TTC549 (cell line): ENCODE results near the gene KIF21A.
"Not testable (repeated sequence)": the region's sequence is repeated elsewhere in the genome, so short reads cannot be mapped to it uniquely, and the experiment has no call there.

Experiments
- FAIRE-seq: peaks from 2 replicates; lab custom pipeline; 2012; peaks lifted over from hg19 to GRCh38; lab: Jason Lieb, UNC

The KIF21A gene, protein sequence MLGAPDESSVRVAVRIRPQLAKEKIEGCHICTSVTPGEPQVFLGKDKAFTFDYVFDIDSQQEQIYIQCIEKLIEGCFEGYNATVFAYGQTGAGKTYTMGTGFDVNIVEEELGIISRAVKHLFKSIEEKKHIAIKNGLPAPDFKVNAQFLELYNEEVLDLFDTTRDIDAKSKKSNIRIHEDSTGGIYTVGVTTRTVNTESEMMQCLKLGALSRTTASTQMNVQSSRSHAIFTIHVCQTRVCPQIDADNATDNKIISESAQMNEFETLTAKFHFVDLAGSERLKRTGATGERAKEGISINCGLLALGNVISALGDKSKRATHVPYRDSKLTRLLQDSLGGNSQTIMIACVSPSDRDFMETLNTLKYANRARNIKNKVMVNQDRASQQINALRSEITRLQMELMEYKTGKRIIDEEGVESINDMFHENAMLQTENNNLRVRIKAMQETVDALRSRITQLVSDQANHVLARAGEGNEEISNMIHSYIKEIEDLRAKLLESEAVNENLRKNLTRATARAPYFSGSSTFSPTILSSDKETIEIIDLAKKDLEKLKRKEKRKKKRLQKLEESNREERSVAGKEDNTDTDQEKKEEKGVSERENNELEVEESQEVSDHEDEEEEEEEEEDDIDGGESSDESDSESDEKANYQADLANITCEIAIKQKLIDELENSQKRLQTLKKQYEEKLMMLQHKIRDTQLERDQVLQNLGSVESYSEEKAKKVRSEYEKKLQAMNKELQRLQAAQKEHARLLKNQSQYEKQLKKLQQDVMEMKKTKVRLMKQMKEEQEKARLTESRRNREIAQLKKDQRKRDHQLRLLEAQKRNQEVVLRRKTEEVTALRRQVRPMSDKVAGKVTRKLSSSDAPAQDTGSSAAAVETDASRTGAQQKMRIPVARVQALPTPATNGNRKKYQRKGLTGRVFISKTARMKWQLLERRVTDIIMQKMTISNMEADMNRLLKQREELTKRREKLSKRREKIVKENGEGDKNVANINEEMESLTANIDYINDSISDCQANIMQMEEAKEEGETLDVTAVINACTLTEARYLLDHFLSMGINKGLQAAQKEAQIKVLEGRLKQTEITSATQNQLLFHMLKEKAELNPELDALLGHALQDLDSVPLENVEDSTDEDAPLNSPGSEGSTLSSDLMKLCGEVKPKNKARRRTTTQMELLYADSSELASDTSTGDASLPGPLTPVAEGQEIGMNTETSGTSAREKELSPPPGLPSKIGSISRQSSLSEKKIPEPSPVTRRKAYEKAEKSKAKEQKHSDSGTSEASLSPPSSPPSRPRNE (N-terminal part only)

DNA sequence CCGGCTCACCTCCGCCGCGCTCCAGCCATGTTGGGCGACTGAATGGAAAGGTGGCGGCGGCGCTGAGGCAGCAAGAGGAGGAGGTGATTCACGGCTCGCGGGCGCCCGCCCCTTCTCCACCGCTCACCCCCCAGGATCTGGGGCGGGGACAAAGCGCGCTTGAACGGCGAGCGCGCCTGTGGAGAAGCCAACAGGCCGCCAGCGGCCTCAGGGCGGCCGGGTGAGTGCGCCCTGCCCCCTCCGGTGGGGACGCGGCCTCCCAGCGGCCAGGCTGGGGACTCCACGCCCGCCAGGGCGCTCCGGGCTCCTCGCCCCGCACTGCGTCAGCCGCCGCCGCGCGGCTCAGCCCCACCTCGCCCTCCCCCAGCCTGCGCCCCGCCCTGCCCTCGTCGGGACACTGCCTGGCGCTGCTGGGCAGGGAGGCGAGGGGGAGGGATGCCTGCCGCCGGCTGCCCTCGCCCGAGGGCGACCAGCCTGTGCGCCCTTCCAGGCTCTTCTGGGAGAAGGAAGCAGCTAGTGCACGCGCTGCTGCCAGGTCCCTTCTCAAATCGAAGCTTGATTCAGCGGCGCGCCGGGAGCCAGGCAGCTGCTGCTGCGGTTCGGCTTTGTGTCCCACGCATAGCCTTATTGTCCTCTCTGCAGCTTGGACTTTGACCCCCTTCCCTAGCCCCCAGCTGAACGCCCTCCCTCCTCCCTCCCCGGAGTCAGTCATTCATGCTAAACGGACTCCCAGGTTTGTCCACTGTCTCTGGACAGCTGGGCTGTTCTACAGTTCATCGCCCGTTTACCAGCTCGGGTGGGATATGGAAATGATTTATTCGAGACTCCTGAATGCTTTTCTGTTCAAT is at the start of gene KIF21A:
Gene KIF21A, minus strand, starts transcription at position 40 of the 848 bp plus-strand sequence. CDS start 150 bp downstream, outside the sequence.
- no peak for FAIRE-seq

DNA sequence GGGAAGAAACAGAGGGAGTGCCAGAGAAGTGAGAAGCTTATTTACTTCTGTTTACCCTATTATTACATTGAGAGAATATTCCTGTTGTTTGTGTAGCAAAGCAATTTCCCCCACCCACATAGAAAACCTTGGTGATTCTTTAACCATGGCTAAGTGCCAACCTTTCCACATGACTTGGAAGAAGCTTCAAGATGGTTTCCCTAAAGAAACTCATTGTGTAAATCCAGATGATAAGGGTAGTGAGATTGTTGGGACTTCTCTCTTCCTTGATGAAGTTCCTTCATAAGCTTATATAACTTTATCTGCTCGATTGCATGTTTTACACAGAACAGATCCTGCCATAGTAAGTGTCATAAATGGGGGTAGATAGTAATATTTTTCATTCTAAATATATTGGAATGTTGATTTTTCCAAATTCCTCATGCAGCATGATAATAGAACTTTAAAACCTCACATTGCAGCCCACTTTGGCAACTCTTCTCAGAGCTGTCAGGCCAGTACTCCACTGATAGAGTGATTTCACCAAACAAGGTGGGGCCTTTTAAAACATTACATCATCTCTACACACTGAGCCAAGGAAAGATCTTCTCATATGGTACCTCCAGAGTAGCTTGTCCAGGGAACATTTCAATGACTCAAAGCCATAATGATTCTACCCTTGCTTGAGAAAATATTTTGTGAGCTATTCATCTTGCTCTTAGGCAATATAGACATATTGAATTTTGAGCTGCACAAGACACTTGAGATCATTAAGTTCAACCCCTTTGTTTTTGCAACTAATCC is 47.8 kb upstream of the KIF21A start:
- no peak for FAIRE-seq

DNA sequence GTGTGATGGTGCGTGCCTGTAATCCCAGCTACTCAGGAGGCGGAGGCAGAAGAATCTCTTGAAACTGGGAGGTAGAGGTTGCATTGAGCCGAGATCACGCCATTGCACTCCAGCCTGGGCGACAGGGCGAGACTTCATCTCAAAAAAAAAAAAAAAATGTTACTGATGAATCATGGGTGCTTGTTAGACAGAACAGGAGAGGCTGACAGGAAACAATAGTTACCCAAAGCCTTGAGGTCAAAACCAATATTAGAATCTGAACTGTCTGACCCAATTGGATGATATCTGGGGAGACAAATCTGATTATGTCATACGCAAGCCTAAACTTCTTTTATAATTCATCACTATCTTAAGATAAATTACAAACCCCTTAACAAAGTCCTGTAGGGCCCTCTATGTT is 40.7 kb upstream of the KIF21A start:
- no peak for FAIRE-seq

DNA sequence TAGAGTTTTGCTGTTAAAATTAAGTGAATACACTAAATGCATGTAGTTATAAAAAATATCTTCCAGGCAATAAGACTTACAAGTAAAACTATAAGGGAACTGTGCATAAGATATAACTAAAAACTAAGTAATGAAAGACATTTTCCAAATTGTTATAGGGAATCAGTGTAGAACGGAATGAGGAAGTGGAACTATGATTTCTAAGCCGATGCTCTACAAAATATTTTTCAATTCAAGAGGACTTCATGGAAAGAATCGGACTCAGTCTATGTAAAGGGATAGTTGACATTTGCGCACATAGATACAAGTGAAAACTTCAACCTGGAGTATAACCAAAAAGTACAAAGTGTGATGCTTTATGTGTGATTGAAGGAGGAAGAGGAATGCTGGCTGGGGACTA is 40.1 kb upstream of the KIF21A start:
- FAIRE-seq: no peak

DNA sequence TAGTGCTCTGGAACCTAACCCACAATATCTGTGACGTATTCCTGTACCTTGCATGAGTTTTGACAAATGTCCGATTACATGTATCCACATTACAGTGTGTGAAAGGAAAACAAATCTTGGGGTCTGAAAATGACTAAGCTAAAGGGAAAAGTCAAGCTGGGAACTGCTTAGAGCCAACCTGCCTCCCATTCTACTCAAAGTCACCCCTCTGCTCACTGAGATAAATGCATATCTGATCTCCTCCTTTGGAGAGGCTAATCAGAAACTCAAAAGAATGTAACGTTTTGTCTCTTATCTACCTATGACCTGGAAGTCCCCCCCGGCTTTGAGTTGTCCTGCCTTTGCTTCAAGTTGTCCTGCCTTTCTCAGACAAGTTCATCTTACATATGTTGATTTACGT is 34.0 kb upstream of the KIF21A start:
- FAIRE-seq: no peak

DNA sequence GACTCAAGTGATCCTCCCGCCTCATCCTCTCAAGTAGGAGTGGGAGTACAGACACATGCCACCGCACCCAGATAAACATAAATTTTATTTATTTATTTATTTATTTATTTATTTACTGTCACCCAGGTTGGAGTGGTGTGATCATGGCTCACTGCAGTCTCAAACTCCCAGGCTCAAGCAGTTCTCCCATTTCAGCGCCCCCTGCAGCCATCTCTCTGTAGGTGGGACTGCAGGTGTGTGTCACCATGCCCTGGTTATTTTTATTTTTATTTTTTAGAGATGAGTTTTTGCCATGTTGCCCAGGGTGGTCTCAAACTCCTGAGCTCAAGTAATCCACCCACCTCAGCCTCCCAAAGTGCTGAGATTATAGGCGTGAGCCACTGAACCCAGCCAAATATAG is 33.2 kb upstream of the KIF21A start:
- FAIRE-seq: no peak

DNA sequence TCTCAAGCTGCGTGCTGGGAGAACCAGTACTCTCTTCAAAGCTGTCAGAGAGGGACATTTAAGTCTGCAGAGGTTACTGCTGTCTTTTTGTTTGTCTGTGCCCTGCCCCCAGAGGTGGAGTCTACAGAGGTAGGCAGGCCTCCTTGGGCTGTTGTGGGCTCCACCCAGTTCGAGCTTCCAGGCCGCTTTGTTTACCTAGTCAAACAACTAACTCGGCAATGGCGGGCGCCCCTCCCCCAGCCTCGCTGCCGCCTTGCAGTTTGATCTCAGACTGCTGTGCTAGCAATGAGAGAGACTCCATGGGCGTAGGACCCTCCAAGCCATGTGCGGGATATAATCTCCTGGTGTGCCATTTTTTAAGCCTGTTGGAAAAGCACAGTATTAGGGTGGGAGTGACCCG is 32.2 kb upstream of the KIF21A start:
- not testable (repeated sequence) for FAIRE-seq

DNA sequence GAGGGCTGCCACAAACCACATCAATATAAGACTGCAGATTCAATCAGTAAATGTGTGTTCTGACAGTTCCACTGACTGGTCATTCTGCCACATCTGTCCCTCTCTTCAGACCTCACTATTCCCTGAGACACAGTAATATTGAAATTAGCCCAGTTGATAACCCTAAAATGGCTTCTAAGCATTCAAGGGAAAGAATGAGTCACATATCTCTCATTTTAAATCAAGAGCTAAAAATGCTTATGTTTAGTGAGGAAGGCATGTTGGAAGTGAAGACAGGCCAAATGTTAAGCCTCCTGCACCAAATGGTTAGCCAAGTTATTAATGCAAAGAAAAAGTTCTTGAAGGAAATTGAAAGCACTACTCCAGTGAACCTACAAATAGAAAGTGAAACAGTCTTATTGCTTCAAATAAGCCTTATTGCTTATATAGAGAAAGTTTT is 24.5 kb upstream of the KIF21A start:
- no peak for FAIRE-seq

DNA sequence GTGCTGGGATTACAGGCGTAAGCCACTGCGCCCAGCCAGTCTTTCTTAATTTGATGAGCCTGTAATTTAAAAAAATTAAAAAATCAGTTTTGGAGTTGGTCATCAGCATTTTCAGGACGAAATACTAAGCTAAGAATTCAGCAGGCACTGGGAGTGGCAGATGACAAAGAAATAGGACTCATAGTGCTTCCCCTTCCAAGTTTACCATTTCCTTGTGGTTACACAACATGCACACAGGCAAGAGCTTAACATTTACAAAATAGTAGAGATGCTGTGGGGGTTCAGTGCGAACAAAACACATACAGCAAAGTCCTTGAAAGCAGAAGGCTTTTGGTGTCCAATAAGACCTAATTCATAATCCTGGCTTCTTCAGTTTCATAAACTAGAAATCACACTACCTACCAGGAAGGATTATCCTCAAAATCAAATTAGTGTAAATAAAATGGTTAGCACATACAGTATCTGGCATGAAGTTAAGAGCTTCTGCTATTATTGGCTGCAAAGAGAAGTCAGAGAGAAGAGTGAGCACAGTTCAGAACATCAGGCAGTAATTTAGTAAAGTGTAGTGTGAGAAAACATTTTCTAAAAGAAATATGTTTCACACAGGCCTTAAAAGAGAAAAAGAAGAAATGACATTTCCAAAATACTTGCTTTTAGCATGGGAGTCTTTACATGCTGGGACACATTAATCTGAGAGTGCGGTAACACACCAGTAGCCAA is 22.2 kb upstream of the KIF21A start:
- FAIRE-seq: no peak

DNA sequence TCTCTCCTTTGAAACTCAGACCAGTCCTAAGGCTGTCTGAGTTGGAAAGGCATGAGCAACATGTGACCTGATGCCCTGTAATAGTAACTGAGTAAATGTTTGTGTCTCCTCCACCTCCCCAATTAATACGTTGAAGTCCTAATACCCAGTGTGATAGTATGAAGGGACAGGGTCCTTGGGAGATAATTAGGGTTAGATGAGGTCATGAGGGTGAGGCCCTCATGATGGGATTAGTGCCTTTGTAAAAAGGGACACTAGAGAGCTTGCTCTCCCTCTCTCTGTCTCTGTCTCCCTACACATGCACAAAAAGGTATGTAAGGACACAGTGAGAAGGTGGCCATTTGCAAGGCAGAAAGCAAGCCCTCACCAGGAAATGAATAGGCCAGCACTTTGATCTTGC is 18.1 kb upstream of the KIF21A start:
- no peak for FAIRE-seq

DNA sequence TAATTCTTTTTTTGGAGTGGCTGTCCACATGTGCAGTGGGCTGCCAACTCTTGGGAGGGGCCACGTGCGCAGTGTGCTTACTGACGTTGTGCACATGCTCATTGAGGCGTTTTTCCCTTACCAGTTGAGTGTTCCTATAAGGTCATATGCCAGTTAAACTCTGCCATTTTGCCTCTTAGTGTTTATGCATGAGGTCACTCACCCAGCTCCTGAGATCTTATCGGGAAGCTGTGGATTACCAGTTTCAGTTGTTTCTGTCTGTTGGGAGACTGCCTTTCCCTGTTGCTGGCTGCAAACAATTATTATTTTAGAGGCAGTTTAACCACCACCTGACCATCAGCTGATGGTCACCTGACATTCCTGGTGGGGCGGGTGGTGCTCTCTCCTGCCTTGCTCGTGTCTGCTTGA is 16.1 kb upstream of the KIF21A start:
- FAIRE-seq: no peak

DNA sequence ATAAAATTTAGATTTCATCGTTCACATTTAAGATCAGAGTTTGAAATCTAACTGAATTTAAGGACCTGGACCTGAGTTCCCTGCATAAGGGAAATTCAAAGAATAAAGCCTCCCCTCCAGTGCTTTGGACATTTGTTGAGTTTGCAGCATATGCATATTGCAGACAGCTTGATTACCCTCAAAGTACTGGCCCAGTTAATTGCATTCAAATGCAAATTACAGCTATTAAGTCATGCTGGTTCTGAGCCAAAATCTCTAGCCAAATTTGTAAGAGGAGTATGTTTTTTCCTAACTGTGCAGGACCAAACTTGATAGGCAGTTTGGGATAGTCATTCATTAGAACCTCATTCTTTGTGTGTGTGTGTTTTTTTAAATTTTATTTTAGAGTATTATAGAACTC is 9.1 kb upstream of the KIF21A start:
- FAIRE-seq: no peak

DNA sequence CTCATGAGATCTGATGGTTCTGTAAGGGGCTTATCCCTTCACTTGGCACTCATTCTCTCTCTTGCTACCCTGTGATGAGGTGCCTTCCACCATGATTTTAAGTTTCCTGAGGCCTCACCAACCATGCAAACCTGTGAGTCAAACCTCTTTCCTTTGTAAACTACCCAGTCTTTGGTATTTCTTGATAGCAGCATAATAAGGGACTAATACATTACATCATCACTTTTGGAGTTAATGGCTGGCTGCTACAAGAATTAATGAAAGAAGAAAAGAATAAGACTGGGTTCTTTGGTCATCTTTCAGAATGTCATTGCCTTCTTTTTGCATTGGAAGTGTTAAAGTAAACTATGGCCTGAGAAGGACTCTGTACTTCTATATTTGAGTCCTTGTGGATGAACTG is 5.1 kb upstream of the KIF21A start:
- FAIRE-seq: no peak

DNA sequence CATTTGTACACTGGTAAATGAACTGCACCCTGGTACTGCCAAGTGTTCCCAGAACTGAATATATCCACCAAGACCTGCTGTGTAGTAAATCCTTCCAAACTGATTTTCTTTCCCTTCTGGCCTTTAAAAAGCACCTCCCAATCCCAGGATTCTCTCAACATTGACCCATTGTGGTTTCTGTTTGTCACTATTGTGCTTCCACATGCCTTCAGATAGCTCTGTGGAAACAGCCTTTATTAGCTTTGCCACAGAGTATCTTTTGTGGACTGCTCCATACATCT is 949 bp upstream of the KIF21A start:
- FAIRE-seq: no peak

DNA sequence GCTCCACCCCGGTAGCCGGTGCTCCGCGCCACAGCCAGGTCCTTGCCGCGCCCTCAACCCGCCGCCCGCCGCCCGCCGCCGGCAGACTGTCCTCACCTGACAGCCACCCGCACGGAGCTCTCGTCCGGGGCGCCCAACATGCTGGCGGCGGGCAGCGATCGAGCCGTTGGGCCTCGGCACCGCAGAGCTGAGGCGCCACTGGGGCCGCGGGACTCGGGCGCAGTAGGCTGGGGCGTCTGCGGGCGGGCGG is 164 bp downstream of the KIF21A start:
- FAIRE-seq: no peak

DNA sequence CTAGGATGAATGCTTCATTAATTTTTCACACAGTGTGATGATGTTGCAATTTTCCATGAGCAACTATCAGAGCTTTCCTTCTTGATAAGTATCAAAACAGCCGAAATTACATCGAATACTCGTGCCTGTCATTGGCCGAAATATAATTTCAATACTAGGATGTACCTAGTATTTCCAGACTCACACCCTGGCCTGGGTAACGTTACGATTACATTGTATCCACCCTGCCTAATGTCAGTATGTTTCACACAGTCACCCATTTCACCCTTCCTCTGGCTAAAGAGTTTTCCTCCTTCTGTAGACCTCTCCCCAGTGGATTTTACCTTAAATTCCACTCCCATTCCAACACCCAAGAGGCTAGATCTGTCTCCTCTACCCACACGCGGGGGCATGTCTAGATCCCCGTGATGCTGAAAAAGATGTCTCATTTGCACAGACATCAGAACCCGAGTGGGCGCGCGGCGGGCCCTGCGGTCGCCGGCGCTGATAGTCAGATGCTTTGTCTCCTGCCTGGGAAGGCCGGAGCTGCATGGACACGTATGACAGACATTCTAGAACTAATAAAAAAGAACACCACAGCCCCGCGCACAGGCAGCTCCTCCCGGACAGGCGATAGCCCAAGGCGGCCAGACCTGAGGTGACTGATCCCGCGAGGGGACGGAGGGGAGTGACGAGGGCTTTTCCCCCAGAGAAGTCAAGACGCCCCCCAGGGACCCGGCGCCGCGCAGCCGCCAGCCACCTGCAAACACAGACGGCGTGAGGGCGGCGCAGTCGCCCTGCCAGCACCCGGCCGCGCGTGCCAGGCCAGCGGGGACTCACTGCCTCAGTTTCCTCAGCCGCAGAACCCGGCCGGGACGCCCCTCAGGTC is 723 bp downstream of the KIF21A start:
- no peak for FAIRE-seq

DNA sequence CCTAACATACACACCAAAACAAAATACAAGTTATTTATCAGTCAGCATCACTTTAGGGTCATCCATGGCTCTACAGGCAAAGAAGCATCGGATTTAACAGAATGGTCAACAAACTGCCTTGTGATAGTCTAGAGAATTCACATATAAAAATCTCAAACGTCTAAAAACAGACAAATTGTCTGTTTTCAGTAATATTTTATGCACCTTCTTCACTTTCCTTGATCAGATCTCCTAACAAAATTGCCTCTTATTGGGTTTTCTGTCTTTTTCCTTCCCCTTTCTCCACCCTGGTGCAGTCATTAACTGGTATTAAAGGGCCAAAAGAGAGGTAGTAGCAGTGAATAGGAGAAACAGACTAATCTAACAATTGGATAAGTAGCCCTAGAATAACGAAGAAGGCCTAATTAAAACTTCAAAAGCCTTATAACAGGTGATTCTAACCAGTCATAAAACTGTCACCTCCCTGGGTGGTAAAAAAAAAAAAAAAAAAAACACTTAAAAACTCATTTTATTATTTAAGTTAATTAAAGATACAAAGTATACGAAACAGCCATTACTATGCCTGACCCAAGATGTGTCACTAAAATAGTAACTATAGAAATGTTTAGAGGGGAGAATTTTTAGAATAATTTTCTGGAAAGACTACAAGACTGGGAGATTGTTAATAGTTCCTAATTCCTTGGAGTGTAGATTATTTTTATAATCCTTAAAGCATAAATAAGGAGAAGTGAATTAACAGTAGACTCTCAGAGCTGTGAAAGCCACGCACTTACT is 1.5 kb downstream of the KIF21A start:
- no peak for FAIRE-seq

DNA sequence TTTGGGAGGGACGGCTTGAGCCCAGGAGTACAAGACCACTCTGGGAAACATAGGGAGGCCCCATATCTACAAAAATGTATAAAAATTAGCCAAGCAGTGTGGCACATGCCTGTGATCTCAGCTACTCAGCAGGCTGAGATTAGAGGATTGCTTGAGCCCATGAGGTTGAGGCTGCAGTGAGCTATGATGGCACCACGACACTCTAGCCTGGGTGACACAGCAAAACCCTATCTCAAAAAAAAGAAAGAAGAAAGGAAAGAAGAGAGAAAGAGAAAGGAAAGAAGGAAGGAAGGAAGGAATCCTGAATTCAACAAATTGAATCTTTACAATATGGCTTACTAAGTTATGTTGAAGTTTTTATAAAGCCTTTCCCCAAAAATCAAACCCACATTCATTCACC is 2.1 kb downstream of the KIF21A start:
- FAIRE-seq: no peak

DNA sequence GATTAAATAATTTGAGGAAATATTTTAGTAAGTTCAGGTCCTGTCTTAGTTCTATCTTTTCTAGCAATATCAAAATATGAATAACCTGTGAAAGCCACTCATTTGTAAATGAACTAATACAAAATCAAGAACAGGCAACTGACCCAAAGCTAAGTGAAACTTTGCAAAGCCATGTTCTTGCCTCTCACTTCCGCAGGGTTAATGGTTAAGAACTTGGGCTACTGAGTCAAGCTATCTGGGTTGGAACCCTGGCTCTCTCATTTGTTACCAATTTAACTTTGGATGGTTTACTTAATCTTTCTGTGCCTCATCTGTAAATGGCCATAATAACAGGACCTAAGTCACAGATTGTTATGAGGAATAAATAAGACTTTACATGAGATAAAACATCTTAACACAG is 2.8 kb downstream of the KIF21A start:
- no peak for FAIRE-seq
